HEK293 (cell line): ENCODE measurements around the gene ARPIN.

Experiments used
- CTCF ChIA-PET: fragments of 350-600 bp; formaldehyde crosslinking; extraction: SDS; loops from one replicate; lab custom pipeline; 2021; ENCODE audit warnings: antibody characterized with exemption; lab: Yijun Ruan, JAX
- POLR2A ChIA-PET: fragments of 300-600 bp; formaldehyde crosslinking; extraction: SDS; loops from one replicate; lab custom pipeline; 2020; ENCODE audit warnings: antibody characterized with exemption, inconsistent platforms; lab: Yijun Ruan, JAX
- H3K27ac ChIP-seq: fragments of 200-500 bp; sonication (Bioruptor generic); 2 replicates; pipeline ENCODE4 v1.5.1; 2014; ENCODE audit warnings: low read depth, low read length, control low read depth, inconsistent platforms; ENCODE audit errors: extremely low read depth
- H3K36me3 ChIP-seq, 2 experiments: fragments of 200-500 bp in 1 of 2; sonication (Bioruptor generic) in 1 of 2; 1 replicate in 1 of 2; 2 replicates in 1 of 2; pipeline ENCODE4 v1.5.1; 2014 to 2017; ENCODE audit warnings: inconsistent platforms in 2 of 2, low read length in 2 of 2; ENCODE audit not compliant: control insufficient read depth in 2 of 2, insufficient read depth in 1 of 2
- H3K4me1 ChIP-seq: fragments of 200-500 bp; sonication (Bioruptor generic); 2 replicates; pipeline ENCODE4 v1.5.1; 2014; ENCODE audit warnings: mild to moderate bottlenecking, low read length, inconsistent platforms; ENCODE audit not compliant: control insufficient read depth, insufficient read depth
- H3K4me3 ChIP-seq: 2 replicates; pipeline ENCODE4 v1.5.1; 2011; ENCODE audit warnings: low read depth, mild to moderate bottlenecking, control low read depth, low read length, moderate library complexity
- H3K9me3 ChIP-seq: fragments of 200-500 bp; sonication (Bioruptor generic); 2 replicates; pipeline ENCODE4 v1.5.1; 2014; ENCODE audit warnings: low read depth, low read length, inconsistent platforms; ENCODE audit not compliant: control insufficient read depth, insufficient read depth
- HOXA7 ChIP-seq: sonication (generic); formaldehyde crosslinking; IDR thresholded peaks from 2 replicates; pipeline ENCODE4 v1.8.1; 2022; ENCODE audit warnings: missing genetic modification reagents, borderline replicate concordance
- KLF16 ChIP-seq: fragments of 450-650 bp; formaldehyde crosslinking; IDR thresholded peaks from 2 replicates; pipeline ENCODE4 v1.5.1; 2017; ENCODE audit warnings: missing biosample characterization, missing genetic modification characterization
- SP2 ChIP-seq: fragments of 450-650 bp; formaldehyde crosslinking; IDR thresholded peaks from 2 replicates; pipeline ENCODE4 v1.5.1; 2016; ENCODE audit warnings: missing biosample characterization, missing genetic modification characterization
- SP7 ChIP-seq: fragments of 450-650 bp; formaldehyde crosslinking; IDR thresholded peaks from 2 replicates; pipeline ENCODE4 v1.5.1; 2016; ENCODE audit warnings: missing biosample characterization, missing genetic modification characterization
- ZBTB7A ChIP-seq: fragments of 450-650 bp; formaldehyde crosslinking; IDR thresholded peaks from 2 replicates; pipeline ENCODE4 v1.5.1; 2016; ENCODE audit warnings: low read depth, missing biosample characterization, missing genetic modification characterization
- ZEB2 ChIP-seq: fragments of 450-650 bp; formaldehyde crosslinking; IDR thresholded peaks from 2 replicates; pipeline ENCODE4 v1.5.1; 2016; ENCODE audit warnings: missing biosample characterization, missing genetic modification characterization
- ZNF174 ChIP-seq: fragments of 450-650 bp; formaldehyde crosslinking; IDR thresholded peaks from 2 replicates; pipeline ENCODE4 v1.5.0; 2017; ENCODE audit warnings: missing biosample characterization, mild to moderate bottlenecking, missing genetic modification characterization
- ZNF19 ChIP-seq: fragments of 450-650 bp; formaldehyde crosslinking; IDR thresholded peaks from 2 replicates; pipeline ENCODE4; 2016; ENCODE audit warnings: missing biosample characterization, missing genetic modification characterization, low read depth
- ZNF23 ChIP-seq: fragments of 450-650 bp; formaldehyde crosslinking; IDR thresholded peaks from 2 replicates; pipeline ENCODE4 v1.5.1; 2016; ENCODE audit warnings: missing biosample characterization, missing genetic modification characterization, borderline replicate concordance
- ZNF48 ChIP-seq: fragments of 450-650 bp; formaldehyde crosslinking; IDR thresholded peaks from 2 replicates; pipeline ENCODE4 v1.5.1; 2016; ENCODE audit warnings: missing biosample characterization, missing genetic modification characterization
- ZNF560 ChIP-seq: fragments of 450-650 bp; formaldehyde crosslinking; IDR thresholded peaks from 2 replicates; pipeline ENCODE4 v1.5.1; 2017; ENCODE audit warnings: missing biosample characterization, missing genetic modification characterization, borderline replicate concordance
- ZNF623 ChIP-seq: fragments of 450-650 bp; formaldehyde crosslinking; IDR thresholded peaks from 2 replicates; pipeline ENCODE4 v1.5.1; 2016; ENCODE audit warnings: missing biosample characterization, missing genetic modification characterization
- ZNF658 ChIP-seq: fragments of 450-650 bp; formaldehyde crosslinking; IDR thresholded peaks from 2 replicates; pipeline ENCODE4; 2016; ENCODE audit warnings: missing biosample characterization, missing genetic modification characterization
- ZNF776 ChIP-seq: fragments of 450-650 bp; formaldehyde crosslinking; IDR thresholded peaks from 2 replicates; pipeline ENCODE4 v1.5.0; 2017; ENCODE audit warnings: missing biosample characterization, missing genetic modification characterization, borderline replicate concordance
- ZNF785 ChIP-seq: fragments of 450-650 bp; formaldehyde crosslinking; IDR thresholded peaks from 2 replicates; pipeline ENCODE4 v1.5.1; 2016; ENCODE audit warnings: missing biosample characterization, missing genetic modification characterization
- ZNF837 ChIP-seq: fragments of 450-650 bp; formaldehyde crosslinking; IDR thresholded peaks from 2 replicates; pipeline ENCODE4 v1.5.1; 2016; ENCODE audit warnings: missing biosample characterization, missing genetic modification characterization
- TF ChIP-seq, protein P1 (sequence below): fragments of 450-650 bp; IDR thresholded peaks from 2 replicates; pipeline ENCODE4 v1.5.1; 2018; ENCODE audit warnings: missing biosample characterization, missing genetic modification characterization
- TF ChIP-seq, protein P2 (sequence below): fragments of 450-650 bp; formaldehyde crosslinking; conservative IDR thresholded peaks from 2 replicates; pipeline ENCODE4 v1.5.1; 2016; ENCODE audit warnings: low read depth, missing biosample characterization, missing genetic modification characterization
- TF ChIP-seq, protein P3 (sequence below): fragments of 450-650 bp; formaldehyde crosslinking; IDR thresholded peaks from 2 replicates; pipeline ENCODE4 v1.5.1; 2016; ENCODE audit warnings: missing biosample characterization, missing genetic modification characterization, low read depth
- TF ChIP-seq, protein P4 (sequence below): fragments of 450-650 bp; formaldehyde crosslinking; IDR thresholded peaks from 2 replicates; pipeline ENCODE4 v1.5.1; 2016; ENCODE audit warnings: missing biosample characterization, missing genetic modification characterization

Gene ARPIN

DNA sequence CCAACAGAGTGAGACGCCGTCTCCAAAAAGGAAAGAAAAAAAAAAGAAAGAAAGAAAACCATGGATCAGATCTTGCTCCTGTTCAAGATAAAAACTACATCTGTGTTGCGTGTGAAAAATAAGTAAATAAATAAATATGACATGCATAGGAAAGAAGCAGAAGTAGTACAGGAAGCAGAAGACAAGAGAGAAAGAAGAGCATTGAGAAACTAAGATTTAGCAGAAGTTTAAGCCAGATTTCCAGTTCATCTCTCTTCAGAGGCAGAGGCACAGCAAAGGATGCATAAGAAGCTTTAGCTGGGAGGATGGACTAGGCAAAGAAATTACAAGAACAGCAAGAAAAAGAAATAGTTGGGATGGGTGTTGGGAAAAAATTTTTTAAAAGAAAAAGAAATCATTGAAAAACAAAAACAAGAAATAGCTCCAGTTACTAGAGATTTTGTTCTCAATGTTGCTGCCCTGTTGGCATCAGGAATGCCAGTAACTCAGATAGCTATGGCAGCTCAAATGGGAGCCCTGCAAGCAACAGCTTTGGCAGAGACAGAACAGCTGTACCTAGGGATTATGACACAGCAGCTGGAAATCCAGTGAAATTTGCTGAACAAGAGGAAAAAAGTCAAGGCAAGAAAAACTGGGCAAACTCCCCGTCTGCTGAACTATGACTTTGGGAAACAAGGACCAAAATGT lies 36.2 kb downstream of the ARPIN start (continued):
- TF ChIP-seq, protein P1, sequence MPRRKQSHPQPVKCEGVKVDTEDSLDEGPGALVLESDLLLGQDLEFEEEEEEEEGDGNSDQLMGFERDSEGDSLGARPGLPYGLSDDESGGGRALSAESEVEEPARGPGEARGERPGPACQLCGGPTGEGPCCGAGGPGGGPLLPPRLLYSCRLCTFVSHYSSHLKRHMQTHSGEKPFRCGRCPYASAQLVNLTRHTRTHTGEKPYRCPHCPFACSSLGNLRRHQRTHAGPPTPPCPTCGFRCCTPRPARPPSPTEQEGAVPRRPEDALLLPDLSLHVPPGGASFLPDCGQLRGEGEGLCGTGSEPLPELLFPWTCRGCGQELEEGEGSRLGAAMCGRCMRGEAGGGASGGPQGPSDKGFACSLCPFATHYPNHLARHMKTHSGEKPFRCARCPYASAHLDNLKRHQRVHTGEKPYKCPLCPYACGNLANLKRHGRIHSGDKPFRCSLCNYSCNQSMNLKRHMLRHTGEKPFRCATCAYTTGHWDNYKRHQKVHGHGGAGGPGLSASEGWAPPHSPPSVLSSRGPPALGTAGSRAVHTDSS = no peak
- no peak for TF ChIP-seq ZNF174
- TF ChIP-seq, all 188 proteins: peak for 0

DNA sequence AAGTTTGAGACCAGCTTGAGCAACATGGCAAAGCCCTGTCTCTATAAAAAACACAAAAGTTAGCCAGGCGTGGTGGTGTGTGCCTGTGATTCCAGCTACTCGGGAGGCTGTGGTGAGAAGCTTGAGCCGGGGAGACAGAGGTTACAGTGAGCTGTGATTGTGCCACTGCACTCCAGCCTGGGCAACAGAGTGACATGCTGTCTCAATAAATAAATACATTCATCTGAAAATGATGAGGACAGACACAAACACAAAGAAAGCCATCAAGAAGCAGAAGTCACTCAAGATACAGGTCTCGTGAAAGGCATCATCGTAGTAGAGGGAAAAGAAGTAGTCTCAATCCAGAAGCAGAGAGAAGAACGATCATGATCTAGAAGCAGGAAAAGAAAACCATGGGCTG lies 37.0 kb downstream of the ARPIN start:
- H3K9me3 ChIP-seq = no peaks in the 10 kb centered on the region
- H3K4me3 ChIP-seq = no peak overlapping the region
- ChIA-PET CTCF (interaction anchor here (0.6 to 8.9 kb wide), 13 partner anchors 11 to 148 kb away, joined by 3 to 344 read pairs (median 10); partner anchors contain the start of genes AP3S2 and MESP1), POLR2A (no interaction called here)
- H3K4me1 ChIP-seq = no peaks in the 10 kb centered on the region
- H3K27ac ChIP-seq = no peak overlapping the region
- TF ChIP-seq, protein P2, sequence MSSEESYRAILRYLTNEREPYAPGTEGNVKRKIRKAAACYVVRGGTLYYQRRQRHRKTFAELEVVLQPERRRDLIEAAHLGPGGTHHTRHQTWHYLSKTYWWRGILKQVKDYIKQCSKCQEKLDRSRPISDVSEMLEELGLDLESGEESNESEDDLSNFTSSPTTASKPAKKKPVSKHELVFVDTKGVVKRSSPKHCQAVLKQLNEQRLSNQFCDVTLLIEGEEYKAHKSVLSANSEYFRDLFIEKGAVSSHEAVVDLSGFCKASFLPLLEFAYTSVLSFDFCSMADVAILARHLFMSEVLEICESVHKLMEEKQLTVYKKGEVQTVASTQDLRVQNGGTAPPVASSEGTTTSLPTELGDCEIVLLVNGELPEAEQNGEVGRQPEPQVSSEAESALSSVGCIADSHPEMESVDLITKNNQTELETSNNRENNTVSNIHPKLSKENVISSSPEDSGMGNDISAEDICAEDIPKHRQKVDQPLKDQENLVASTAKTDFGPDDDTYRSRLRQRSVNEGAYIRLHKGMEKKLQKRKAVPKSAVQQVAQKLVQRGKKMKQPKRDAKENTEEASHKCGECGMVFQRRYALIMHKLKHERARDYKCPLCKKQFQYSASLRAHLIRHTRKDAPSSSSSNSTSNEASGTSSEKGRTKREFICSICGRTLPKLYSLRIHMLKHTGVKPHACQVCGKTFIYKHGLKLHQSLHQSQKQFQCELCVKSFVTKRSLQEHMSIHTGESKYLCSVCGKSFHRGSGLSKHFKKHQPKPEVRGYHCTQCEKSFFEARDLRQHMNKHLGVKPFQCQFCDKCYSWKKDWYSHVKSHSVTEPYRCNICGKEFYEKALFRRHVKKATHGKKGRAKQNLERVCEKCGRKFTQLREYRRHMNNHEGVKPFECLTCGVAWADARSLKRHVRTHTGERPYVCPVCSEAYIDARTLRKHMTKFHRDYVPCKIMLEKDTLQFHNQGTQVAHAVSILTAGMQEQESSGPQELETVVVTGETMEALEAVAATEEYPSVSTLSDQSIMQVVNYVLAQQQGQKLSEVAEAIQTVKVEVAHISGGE = no peak
- TF ChIP-seq ZEB2 (tag by site-specific recombination) (no peak), SP7 (no peak), ZNF19 (no peak), ZNF623 (tag by site-specific recombination) (no peak), SP2 (no peak), ZNF23 (tag by site-specific recombination) (no peak), HOXA7 (CRISPR knock-in tag) (no peak), ZBTB7A (tag by site-specific recombination) (no peak), ZNF785 (tag by site-specific recombination) (no peak), ZNF560 (no peak), ZNF48 (tag by site-specific recombination) (no peak), ZNF658 (tag by site-specific recombination) (no peak), KLF16 (tag by site-specific recombination) (no peak), ZNF837 (tag by site-specific recombination) (no peak), ZNF776 (tag by site-specific recombination) (no peak)
- TF ChIP-seq, protein P3, sequence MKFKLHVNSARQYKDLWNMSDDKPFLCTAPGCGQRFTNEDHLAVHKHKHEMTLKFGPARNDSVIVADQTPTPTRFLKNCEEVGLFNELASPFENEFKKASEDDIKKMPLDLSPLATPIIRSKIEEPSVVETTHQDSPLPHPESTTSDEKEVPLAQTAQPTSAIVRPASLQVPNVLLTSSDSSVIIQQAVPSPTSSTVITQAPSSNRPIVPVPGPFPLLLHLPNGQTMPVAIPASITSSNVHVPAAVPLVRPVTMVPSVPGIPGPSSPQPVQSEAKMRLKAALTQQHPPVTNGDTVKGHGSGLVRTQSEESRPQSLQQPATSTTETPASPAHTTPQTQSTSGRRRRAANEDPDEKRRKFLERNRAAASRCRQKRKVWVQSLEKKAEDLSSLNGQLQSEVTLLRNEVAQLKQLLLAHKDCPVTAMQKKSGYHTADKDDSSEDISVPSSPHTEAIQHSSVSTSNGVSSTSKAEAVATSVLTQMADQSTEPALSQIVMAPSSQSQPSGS = no peak
- TF ChIP-seq, protein P4, sequence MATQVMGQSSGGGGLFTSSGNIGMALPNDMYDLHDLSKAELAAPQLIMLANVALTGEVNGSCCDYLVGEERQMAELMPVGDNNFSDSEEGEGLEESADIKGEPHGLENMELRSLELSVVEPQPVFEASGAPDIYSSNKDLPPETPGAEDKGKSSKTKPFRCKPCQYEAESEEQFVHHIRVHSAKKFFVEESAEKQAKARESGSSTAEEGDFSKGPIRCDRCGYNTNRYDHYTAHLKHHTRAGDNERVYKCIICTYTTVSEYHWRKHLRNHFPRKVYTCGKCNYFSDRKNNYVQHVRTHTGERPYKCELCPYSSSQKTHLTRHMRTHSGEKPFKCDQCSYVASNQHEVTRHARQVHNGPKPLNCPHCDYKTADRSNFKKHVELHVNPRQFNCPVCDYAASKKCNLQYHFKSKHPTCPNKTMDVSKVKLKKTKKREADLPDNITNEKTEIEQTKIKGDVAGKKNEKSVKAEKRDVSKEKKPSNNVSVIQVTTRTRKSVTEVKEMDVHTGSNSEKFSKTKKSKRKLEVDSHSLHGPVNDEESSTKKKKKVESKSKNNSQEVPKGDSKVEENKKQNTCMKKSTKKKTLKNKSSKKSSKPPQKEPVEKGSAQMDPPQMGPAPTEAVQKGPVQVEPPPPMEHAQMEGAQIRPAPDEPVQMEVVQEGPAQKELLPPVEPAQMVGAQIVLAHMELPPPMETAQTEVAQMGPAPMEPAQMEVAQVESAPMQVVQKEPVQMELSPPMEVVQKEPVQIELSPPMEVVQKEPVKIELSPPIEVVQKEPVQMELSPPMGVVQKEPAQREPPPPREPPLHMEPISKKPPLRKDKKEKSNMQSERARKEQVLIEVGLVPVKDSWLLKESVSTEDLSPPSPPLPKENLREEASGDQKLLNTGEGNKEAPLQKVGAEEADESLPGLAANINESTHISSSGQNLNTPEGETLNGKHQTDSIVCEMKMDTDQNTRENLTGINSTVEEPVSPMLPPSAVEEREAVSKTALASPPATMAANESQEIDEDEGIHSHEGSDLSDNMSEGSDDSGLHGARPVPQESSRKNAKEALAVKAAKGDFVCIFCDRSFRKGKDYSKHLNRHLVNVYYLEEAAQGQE (tag by site-specific recombination) = no peak
- peaks cover 62 to 75% of the 10 kb centered on the region in 2 experiments for H3K36me3 ChIP-seq
